GM19467 (cell line): ENCODE measurements around the gene DIAPH1.

Experiments
- ATAC-seq: cut with Tn5 transposase; IDR thresholded peaks from one replicate; pipeline ENCODE4 v1.9.1; 2021; ENCODE audit warnings: mild to moderate bottlenecking, moderate library complexity; ENCODE audit not compliant: unreplicated experiment

DIAPH1 gene

GRCh38 chr5:141485321-141486055, 133.3 kb downstream of the DIAPH1 start:
- ATAC-seq, result no peak

GRCh38 chr5:141484641-141485311, 134.0 kb downstream of the DIAPH1 start, which contains the start of gene PCDHGC4:
Gene PCDHGC4, plus strand, starts transcription at chr5:141485030. Its CDS starts 144 bp downstream, at chr5:141485174.
- no peak for ATAC-seq

- ATAC-seq, result no peak
Measured at GRCh38 chr5:141484310-141484640, 134.5 kb downstream of the DIAPH1 start.

- ATAC-seq, result no peak
Measured at GRCh38 chr5:141483902-141484301, 134.9 kb downstream of the DIAPH1 start.

- no peak for ATAC-seq
Measured at GRCh38 chr5:141479776-141480175, 139.0 kb downstream of the DIAPH1 start.

- ATAC-seq, result no peak
Measured at GRCh38 chr5:141478321-141478945, 140.4 kb downstream of the DIAPH1 start.

- no peak for ATAC-seq
Measured at GRCh38 chr5:141477815-141478214, 141.0 kb downstream of the DIAPH1 start.

GRCh38 chr5:141477044-141477575, 141.7 kb downstream of the DIAPH1 start:
- ATAC-seq, result no peak

- peak; percentile 16 for ATAC-seq
Measured at GRCh38 chr5:141476132-141476911, 142.5 kb downstream of the DIAPH1 start.

- ATAC-seq, result peak; percentile 97
Measured at GRCh38 chr5:141475625-141476131, 143.1 kb downstream of the DIAPH1 start, which contains the start of gene PCDHGC3. Gene PCDHGC3, plus strand, starts transcription at chr5:141475966. Its CDS starts 151 bp downstream, at chr5:141476117.

- no peak for ATAC-seq
Measured at GRCh38 chr5:141465351-141465750, 153.4 kb downstream of the DIAPH1 start.
